NCI-H1048 (cell line): Measurements from ENCODE around the gene IRX2.

Source experiments
- DNase-seq: peaks from one replicate; lab custom pipeline; 2025; lab: John Stamatoyannopoulos, UW

The IRX2 gene

DNA sequence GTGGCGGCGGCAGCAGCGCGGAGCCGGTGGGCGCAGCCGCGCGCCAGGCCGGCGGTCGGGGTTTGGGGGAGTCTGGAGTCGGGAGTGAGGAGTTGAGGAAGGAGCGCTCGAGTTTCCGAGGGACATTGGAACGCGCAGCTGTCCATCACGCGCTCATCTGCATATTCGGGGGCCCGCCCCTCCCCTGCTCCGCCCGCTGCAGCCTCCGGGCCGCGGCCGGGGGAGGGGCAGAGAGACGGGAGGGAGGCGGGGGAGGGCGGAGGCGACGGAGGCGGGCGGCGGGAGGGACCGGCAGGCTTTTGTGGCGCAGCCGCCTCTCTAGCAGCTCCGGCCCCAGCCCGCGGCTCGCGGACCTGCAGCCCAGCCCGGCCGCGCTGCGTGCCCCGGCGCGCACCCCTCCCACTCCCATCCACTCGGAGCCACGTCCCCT, at the start of gene IRX2:
TSS of gene IRX2 (minus strand) at position 86 of the 430 bp plus-strand sequence. CDS start 264 bp downstream, outside the sequence.
- DNase-seq = no peak

DNA sequence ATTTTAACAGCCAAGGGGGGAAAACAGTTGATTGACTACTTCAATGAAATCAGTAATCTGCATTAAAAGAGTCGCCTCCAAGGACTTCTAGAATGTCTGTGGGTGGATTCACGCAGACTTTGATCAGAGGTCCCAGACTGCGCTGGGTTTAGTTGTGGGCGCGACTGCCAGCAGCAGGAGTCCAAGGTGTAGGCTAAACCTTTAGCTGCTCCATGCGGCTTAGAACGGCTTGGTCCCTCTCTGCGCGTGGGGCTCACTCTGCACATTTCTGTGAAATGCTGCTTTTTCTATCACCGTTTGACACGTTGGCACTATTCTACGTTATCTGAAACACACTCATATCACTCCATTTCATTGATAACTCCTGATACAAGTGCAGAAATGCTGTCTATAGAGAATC, 48.6 kb upstream of the IRX2 start:
- DNase-seq = no peak

DNA sequence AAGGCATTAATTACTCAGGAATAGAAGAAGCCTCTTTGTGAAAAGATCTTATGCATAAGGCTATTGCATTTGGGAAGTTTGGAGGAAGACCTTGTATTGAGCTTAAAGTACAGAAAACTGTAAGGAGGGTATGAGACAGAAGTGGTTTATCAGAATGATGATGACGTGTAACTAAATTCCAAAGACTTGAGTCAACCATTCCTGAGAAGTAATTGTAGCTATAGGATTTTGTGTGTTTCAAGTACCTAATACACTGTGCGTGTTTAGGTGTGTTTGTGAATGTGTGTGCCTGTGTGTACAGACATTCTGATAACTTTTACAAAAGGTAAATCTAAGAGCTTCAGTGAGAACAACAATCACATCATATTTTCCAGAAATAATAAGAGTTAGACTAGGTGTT, 46.5 kb upstream of the IRX2 start:
- no peak for DNase-seq

DNA sequence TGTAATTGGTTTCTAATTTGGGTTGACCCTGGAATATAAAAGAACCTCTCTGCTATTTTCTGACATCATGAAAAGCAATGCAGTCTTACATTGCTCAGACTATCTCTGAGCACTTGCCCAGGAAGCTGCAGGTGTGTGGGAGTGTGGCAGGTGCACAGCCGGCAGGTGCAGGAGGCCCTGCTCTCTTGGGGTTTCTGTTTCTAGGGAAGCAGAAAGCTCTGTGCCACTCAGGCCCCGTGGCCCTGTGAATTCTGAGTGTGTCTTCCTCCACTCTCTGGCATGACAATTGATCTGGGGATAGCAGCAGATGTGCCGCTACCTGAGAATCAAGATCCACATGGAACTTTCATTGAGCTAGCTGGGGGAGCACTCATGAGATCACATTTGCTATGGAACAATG, 45.7 kb upstream of the IRX2 start:
- no peak for DNase-seq

DNA sequence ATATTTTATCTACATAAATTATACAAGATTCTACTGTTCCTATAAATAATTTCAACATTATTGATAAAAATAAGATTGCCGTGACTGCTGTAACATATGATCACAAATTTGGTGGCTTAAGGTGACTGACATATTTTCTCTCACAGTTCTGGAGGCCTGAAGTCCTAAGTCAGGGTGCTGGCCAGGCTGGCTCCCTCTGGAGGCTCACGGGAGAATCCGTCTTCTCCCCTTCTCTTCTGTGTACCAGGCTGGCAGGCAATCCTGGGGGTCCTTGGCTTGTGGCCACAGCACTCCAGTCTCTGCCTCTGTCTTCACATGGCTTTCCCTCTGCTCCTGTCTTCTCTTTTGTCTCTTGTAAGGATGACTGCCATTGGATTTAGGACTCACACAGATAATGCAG, 31.7 kb upstream of the IRX2 start:
- no peak for DNase-seq

DNA sequence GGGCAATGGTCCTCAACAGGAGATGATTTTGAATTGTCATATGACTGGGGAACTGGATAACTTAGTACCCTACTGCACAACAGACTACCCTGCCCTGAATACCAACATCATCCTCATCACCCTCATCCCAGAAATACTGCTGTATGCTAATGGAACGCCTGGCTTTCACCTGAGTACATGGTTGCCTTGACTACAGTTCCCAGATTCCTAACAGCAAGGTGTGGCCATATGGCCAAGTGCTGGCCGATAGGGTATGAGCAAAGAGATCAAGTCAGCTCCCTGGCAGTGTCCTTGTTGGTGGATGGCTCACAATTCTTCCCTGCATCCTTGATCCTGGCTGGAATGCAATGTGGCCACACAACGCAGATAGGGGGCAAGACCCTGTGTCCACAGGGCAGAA, 31.2 kb upstream of the IRX2 start:
- no peak for DNase-seq

DNA sequence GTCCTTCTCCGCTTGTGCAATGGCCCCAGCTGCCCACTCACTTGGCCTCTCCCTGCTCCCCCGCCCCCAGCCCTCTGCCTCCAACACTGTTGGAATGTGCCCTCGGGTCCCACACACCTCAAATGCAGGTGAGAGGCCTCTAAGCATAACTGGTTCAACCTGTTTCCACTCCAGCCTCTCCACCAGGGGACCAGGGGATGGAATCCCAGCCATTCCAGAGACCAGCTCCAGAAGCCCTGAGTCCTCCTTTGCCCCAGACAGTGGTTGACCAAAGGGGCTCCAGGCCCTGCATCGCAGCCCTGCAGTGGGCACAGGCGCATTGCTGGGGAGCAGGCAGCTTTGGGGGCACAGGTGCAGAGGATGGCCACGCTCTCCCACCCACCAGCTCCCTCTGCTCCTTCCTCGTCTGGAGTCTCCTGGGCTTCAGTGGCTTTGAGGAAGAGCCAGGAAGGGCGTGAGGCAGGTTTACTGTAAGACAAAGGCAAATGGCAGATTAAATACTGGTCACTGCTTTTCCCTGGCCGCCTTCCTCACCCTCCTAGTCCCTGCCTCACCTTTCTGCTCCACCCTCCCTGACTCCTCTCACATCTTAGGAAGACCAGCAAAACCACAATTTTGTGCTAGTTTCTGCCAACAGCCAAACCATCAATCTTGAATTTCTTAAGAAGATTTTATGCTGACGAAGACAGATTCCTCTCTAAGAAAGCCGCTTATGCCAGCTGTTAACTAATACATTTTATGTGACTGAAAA, 29.1 kb upstream of the IRX2 start:
- DNase-seq = no peak

DNA sequence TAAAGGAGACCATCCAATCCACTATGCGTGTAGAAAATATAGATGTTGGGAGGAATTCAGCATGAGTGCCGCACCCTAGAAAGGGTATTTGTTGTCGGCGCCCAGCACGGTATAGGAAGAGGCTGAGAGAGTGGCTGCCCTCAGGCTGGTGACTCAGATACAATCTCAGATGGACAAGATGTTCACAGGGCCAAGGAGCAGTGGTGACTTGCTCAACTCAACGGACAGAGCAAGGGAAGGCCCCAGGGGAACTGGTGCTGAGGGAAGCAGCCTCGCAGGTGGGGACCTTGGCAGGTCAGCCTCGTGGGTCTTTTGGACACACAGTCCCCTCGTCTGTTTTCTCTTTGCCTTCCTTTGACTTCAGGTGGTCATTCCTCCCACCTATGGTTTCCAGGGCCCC, 28.0 kb upstream of the IRX2 start:
- DNase-seq = no peak

DNA sequence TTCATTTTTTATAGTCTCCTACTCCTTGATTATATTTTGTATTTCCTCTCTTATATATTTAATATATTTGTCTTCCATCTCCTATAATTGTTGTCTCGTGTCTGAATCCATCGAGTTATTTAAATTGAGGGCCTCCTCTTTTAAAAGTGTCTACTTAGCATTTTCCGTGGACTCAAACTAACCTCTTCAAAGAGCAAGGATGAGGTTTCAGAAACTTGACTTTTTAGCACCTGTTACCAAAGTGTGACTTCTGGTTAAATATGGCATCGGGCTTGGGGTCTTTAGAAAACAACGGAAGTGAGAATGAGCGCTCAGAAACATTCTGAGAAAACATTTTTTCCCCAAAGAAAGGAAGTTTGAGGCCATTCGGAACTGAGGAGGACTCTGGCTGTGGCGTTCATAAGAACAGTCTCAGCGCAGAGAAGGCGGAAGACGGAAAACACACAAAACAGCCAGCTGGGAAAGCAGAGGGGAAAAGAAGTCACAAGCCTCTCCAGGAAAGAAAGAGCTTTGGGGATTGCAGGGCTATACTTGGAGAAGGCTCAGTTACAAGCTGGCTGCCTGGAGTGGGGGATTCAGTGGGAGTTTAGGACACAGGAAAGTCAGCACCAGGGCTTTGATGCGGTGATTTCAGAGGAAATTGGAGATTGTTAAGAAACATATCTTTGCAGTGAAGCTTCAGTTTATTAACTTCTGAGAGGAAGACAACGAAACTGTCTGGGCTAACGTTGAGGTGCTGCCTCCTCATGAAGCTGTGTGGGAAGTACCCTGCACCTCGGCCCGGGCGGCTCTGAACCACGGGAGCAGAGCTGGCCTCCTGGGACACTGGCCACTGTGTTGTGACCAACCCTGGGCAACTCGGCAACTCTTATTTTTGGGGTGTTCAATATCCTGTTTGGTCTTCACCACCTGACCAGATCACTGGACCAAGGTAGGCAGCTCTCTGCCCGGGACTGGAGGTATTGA, 25.1 kb upstream of the IRX2 start:
- no peak for DNase-seq

DNA sequence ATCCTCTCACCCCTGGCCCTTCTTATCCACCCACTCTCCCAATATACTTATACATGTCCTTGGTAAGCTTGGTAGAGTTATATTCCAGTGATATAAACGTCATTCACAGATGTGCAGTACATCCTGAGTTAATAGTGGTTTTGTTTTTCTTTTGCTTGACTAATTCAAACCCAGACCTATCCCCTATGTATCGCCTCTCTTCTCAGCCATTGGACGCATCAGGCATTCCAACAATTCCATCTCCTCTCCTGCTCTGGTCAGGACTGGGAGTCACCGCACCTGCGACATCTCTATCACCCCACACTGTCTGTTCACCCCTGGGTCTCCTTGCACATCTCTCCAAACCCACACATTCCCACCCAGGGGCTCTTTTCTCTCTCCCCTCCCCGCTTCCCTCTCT, 21.9 kb upstream of the IRX2 start:
- DNase-seq = no peak

DNA sequence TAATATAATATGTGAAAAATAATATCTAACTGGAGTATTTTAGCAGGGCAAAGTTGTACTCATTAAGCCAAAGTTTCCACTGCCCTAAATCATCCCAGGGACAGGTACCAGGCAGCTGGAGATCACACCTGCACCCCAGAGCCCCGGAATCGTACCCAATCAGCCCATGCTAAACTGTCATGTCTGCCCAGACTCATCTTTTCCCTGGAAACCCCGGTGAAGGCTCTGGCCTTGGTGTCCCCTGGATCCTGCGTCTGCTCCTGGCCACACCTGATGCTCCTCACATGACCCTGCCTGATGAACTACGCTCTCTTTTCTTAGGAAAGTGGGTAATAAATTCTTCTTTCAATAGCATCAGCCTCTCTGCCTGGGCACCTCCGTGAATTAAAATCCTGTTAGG, 15.6 kb upstream of the IRX2 start:
- no peak for DNase-seq

DNA sequence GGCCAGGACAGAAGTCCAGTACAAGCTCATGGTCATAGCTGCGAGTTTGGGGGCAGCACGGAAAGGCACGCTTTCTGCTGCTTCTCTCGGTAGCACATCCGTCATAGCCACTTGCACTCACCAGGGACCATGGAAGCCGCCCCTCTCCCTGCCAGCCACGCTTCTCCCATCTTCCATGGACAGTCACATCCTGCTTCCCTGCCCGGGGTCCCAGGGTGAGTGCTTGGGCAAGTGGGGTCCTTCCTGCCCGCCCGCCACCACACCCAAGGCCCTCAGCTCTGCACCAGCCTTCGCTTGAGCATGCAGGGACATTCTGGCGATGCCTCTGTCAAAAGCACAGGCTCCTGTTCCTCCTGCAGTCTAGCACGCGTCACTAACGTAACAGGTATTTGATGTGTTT, 13.1 kb upstream of the IRX2 start:
- no peak for DNase-seq

DNA sequence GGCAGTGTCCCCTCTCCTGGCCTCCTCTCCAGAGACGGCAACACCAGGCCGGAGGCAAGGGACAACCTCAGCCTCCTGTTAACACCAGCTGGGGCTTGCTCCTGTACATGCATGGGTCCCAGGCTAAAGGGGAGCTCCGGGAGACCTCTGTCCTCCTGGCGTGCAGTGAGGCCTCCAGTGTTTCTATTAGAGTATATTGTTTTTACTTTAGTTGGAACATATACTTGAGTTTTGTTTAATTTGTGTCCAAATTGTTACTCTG, 12.0 kb upstream of the IRX2 start:
- no peak for DNase-seq

DNA sequence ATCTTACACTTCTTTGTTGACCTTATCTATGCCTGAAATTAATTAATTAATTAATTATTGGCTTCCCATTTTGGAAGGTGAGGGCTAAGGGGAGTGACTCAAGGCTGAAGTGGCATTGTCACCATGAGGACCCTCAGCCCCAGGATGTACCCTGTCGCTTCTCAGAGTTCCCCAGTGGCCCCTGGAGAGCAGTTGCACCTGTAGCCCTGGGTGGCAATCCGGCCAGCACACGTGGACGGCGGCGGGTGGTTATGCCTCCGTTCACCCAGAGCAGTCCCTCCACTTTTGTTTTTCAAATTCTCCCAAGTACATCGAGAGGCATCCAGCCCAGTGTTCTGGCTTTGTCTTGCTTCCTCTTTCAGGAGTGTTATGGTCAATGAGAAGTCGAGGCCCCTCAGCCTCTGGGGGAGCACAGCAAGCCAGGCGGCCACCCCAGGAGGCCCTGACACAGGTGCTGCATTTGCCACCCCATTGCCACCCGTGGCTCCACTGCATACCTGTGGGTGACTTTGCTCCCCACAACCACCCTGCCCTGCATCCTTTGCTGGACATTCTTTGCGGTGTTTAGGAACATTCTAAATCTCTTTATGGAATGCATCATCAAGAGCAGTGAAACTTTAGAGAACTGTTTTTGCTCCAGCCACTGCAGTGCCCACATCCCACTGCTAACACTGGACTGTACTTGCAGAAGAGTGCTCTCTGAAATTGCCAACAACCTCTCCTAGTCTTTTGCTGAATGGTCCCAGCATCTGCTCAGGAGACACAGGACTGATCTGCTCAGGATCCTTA, 11.5 kb upstream of the IRX2 start:
- no peak for DNase-seq

DNA sequence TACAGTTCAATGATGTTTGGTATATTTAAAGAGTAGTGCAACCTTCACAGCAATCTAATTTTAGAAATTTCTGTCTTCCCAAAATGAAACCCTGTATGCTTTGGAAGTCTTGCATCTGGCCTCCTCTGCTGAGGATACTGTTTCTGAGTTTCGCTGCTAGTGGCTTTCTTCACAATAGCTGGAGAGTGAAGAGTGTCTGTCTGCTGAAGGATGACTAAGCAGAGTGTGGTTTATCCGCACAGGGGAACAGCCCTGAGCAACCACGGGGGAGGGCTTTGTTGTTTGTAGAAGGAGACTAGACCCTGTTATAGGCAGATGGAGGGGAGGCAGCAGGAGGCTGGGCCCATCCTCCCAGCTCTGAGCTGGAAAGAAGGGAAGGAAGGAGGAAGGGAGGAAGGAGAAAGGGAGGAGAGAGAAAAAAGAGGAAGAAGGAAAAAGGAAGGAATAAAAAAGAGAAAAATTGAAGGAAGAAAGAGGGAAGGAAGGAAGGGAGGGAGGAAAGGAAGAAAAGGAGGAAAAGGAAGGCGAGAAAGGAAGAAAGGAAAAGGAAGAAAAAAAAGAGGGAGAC, 10.5 kb upstream of the IRX2 start:
- no peak for DNase-seq

DNA sequence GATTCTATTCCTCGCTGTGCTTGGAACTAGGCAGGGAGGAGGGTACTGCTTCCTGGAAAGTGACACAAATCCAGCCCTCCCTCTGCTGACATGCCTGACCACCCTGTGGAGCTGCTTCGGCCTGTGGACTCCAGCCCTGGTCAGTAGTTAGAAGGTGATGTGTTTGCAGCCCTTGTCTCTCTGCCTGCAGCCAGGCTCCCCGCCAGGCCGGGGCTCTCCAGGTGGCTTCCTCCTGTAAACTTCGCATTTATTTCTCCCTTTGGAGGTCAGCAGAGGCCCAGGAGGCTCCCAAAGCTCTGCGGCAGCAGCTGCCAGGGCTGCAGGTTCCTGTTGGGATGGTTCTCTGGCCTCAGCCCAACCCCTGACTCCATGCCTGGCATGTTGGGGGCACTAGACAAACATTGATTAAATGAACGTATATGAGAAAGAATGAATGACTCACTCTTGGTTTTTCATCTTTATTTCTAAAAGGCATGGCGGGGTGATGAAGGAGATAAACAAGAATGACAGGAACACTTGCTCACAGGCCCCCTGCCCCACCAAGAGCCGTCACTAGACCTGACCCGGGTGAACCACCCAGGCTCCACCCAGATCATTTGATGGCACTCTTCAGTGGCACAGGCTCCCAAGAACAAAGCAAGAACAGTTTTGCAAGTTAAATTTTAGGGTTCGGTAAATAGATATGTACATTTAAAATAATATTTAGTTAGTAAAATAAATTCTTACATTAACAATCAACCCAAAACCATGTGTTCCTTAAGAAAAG, 8.4 kb upstream of the IRX2 start:
- DNase-seq = no peak

DNA sequence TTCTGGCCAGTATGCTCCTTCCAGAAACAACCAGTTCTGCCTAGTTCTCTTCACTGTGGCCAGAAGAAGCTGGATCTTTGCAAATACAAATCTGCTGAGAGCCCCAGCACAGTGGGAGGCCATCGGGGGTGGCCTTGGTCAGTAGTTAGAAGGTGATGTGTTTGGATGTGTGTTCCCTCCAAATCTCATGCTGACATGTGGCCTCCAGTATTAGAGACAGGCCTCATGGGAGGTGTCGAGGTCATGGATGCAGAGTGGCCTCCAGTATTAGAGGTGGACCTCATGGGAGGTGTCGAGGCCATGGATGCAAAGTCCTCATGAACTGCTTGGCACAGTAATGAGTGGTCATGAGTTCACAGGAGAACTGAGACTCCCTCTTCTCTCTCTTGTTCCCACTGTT, 7.6 kb upstream of the IRX2 start:
- no peak for DNase-seq

DNA sequence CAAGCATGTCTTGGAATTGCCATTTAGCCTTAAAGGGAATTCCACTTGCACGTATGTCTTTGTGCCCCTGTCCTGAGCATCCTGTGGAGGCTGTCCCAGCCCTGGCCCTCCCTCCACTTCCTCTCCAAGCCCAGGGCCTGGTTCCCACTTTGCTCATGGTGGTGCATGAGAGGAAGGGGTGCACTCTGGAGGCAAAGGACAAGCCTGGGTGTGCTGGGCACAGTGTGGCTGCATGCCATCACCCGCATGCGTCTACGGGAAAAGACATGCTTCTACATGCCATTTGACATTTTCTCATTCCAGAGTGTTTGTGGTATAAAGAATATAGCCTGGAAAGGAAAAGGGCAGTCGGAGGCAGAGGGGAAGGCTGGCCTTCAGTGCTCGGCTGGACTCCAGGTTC, 7.2 kb upstream of the IRX2 start:
- DNase-seq = no peak

DNA sequence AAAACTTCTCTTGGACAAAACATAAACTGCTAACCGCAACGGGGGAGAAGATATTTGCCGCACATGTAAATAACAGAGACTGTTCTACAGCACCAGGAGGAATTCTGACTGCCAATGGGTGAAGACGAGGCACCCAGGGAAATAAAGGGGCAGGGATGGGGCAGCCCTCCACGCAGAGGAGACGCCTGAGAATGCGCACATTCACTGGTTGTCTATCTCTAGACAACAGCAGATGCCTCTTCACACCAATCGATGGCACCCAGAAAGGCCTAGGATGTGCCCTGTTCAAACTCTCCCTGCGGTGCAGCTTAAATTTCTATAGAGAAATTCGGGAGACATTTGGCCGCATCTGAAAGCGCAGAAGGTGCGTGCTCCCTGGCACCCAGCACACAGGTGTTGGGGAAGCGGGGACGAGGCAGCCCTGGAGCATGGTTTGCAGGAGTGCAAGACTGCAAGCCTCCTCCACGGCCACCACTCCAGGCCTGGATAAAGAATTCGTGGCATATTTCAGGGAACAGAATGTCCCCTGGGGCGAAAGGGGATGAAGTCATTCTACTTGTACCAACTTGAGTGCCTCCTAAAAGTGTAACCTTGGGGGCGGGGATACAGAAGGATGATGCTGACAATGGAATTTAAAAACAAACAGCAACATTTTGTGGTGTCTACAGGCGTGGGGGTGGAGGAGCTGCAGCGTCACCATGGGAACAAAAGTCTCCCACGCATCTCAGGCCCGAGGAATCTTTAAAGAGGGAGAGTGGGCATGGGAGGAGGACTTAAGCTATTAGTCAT, 6.3 kb upstream of the IRX2 start:
- DNase-seq = no peak

DNA sequence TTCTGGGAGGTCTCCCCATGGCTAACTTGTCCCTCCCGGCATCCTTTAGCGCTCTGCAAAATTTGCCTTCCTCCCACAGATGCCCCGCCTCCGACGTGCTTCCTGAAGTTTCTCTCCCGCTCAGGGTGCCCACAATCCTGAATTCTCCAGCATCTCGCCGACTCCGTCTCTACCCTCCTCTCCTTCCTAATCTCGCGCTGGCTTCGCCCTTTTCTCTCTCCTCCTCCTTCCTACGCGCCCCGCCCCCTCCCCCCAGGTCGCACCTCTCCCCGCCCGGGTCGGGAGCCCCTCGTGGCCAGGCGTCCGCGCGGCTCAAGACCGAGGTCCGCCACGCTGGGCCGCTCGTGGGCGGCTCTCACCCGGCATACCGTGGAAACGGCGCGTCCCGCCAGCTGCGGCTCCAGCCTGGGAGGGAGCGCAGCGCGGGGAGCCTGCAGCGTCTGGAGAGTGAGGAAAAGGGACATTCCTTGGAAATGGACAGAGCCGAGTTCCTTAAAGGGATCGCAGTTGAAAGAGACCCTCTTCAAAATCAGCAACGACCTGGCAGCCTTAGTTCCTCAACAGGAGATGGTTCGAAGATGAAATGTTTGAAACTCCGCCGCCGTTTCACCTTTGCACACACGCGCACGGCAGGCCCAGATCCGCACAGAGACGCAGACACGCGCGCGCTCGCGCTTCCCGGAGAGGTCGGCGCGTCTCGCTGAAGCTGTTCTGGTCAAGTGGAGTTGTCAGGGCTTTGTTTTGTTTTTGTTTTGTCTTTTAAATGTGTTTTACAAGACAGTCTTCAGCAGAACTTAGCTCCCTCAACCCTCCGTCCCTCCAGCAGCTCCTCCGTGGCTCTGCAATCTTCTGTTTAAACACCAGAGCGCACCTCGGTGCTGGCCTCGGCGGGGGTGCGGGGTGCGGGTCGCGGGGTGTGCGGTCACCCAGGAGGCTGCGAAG, 5.0 kb upstream of the IRX2 start:
- DNase-seq = no peak
